HG02588 (cell line): ENCODE data around the gene UBE3C.

Experiments used
- ATAC-seq: cut with Tn5 transposase; IDR thresholded peaks from one replicate; pipeline ENCODE4 v1.9.1; 2021; ENCODE audit warnings: mild to moderate bottlenecking, moderate library complexity; ENCODE audit not compliant: unreplicated experiment

Gene UBE3C

GRCh38 chr7:157291404-157292080, 152.8 kb downstream of the UBE3C start:
- ATAC-seq = no peak

GRCh38 chr7:157292258-157292657, 153.5 kb downstream of the UBE3C start:
- no peak for ATAC-seq

GRCh38 chr7:157292770-157293412, 154.2 kb downstream of the UBE3C start:
- ATAC-seq = no peak

GRCh38 chr7:157293413-157293788, 154.7 kb downstream of the UBE3C start:
- no peak for ATAC-seq

GRCh38 chr7:157294773-157295172, 156.0 kb downstream of the UBE3C start:
- ATAC-seq = no peak

- ATAC-seq = no peak
Measured at GRCh38 chr7:157295338-157295737, 156.6 kb downstream of the UBE3C start.

- no peak for ATAC-seq
Measured at GRCh38 chr7:157297185-157297584, 158.5 kb downstream of the UBE3C start.

- no peak for ATAC-seq
Measured at GRCh38 chr7:157299317-157299612, 160.5 kb downstream of the UBE3C start.

- ATAC-seq = no peak
Measured at GRCh38 chr7:157299613-157300368, 161.1 kb downstream of the UBE3C start.

- ATAC-seq = no peak
Measured at GRCh38 chr7:157300369-157300825, 161.7 kb downstream of the UBE3C start.

GRCh38 chr7:157301610-157302120, 162.9 kb downstream of the UBE3C start:
- peak; percentile 1 for ATAC-seq

GRCh38 chr7:157306846-157307838, 168.4 kb downstream of the UBE3C start:
- no peak for ATAC-seq

GRCh38 chr7:157309988-157310668, 171.4 kb downstream of the UBE3C start:
- ATAC-seq = no peak

GRCh38 chr7:157310676-157311185, 172.0 kb downstream of the UBE3C start:
- no peak for ATAC-seq

GRCh38 chr7:157312941-157313340, 174.2 kb downstream of the UBE3C start:
- ATAC-seq = no peak

- no peak for ATAC-seq
Measured at GRCh38 chr7:157313645-157314044, 174.9 kb downstream of the UBE3C start.

- peak; percentile 77 for ATAC-seq
Measured at GRCh38 chr7:157318015-157318706, 179.4 kb downstream of the UBE3C start.
